IPS DF 4.7 (cell line): ENCODE measurements around the gene ATAD3A.
"Not testable (repeated sequence)": the region's sequence is repeated elsewhere in the genome, so short reads cannot be mapped to it uniquely, and the experiment has no call there.

Experiments
- DNase-seq: peaks from one replicate; pipeline ENCODE4 v3.0.0-alpha.2; 2013; ENCODE audit warnings: low spot score; ENCODE audit errors: extremely low read depth

ATAD3A gene

GRCh38 chr1:1511533-1512285 lies at the start of gene ATAD3A:
ATAD3A (plus strand) TSS chr1:1512162; CDS start chr1:1512269, 107 bp downstream.
- DNase-seq: peak; percentile 91

DNA sequence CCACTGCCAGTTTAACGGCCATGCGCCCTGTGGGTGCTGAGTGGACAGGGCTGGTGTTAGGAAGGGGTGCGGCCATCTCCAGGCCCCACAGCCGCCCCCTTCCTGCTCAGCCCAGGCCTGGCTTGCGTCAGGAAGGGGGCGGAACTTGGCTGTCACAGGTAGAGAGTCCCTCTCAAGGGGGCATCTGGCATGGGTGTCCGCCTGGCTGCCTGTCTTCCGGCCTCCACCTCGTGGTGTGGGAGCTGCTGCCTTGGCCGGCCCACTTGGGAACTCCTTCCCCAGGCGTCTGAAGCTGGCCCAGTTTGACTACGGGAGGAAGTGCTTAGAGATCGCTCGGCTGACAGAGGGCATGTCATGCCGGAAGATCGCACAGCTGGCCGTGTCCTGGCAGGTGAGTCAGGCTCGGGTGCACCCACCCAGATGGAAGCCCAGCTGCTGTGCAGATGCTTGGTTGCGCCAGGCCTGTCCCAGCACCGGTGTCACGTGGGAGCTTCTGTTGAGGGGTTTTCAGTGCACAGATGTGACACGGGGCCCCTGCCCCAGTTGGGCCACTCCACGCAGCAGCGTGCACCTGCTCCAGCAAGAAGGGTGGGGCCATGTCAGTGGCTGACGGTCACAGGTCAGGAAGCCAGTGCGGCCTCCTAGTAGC lies 49.5 kb upstream of the ATAD3A start:
- no peak for DNase-seq

- no peak for DNase-seq
Measured at GRCh38 chr1:1463312-1463711, 48.6 kb upstream of the ATAD3A start.

GRCh38 chr1:1468196-1468985 lies 43.6 kb upstream of the ATAD3A start:
- not testable (repeated sequence) for DNase-seq

DNA sequence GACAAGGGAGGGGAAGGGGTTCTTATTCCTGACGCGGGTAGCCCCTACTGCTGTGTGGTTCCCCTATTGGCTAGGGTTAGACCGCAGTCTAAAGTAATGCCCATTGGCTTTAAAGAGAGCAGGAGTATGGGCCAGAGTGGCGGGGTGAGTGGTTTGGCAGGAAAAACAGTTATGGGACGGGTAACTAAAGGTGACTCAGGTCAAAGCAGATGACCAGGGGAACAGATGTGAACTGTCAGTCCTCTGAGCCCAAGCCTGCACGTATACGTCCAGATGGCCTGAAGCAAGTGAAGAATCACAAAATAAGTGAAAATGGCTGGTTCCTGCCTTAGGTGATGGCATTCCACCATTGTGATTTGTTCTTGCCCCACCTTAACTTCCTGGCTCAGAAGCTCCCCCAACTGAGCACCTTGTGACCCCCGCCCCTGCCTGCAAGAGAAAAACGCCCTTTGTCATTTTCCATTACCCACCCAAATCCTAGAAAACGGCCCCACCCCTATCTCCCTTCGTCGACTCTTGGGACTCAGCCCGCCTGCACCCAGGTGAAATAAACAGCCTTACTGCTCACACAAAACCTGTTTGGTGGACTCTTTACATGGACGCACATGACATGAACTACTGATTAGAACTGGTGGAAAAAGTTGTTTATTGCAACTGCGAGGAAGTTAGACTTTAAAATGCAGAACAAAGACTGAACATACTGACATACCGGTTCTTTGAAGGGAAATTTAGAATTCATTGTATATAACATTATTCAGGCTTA lies 41.2 kb upstream of the ATAD3A start:
- DNase-seq: no peak

GRCh38 chr1:1471389-1472052 lies 40.4 kb upstream of the ATAD3A start, which contains the start of gene ATAD3B:
ATAD3B (plus strand) TSS chr1:1471765; CDS start chr1:1471885, 120 bp downstream.
- DNase-seq: peak; percentile 60

GRCh38 chr1:1472053-1472876 lies 39.7 kb upstream of the ATAD3A start:
- not testable (repeated sequence) for DNase-seq

- DNase-seq: not testable (repeated sequence)
Measured at GRCh38 chr1:1476011-1476410, 36.0 kb upstream of the ATAD3A start.

GRCh38 chr1:1477206-1477605 lies 34.8 kb upstream of the ATAD3A start:
- DNase-seq: no peak

DNA sequence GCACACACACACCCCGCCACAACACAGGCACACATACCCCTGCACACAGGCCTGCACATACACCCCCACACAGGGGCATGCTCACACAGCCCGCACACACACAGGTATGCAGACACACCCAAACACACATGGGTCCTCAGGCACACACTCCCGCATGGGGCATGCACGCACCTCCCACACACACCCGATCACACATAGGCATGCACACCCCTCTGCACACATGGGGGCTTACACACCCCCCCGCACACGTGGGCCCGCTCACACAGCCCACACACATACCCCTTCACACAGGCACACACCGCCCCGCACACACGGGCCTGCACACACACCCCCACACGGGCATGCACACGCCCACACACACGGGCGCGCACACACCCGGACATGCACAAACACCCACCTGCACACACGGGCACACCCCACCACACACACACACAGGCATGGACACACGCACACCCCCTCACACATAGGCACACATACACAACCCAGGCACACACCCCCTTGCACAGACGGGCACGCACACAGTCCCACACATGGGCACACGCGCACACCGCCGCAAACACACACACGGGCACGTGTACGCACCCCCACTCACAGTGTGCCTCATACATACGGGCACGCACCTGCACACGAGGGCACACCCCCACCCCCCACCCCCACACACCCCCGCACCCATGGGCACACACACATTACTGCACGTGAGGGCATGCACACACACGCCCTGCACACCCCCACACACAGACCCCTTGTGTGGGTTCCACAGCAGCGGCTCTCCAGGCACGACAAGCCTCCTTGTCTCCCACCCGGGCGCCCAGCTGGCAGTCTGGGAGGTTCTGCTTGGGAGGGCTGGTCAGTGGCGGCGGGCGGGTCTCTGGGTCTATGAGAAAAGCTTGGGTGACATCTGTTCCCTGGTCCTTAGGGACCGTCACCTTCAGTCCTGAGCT lies 32.1 kb upstream of the ATAD3A start:
- no peak for DNase-seq

GRCh38 chr1:1480488-1480867 lies 31.5 kb upstream of the ATAD3A start:
- not testable (repeated sequence) for DNase-seq

DNA sequence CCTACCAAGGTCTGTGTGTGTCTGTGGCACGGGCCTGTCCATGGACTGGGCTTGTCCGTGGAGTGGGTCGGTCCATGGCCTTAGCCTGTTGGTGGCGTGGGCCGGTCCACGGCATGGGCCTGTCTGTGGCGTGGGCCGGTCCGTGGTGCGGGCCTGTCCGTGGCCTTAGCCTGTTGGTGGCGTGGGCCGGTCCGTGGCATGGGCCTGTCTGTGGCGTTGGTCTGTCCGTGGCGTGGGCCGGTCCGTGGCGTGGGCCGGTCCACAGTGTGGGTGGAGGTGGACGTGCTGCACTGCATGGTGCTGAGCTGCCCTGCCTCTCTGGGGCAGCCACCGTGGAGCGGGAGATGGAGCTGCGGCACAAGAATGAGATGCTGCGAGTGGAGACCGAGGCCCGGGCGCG lies 30.2 kb upstream of the ATAD3A start:
- not testable (repeated sequence) for DNase-seq

DNA sequence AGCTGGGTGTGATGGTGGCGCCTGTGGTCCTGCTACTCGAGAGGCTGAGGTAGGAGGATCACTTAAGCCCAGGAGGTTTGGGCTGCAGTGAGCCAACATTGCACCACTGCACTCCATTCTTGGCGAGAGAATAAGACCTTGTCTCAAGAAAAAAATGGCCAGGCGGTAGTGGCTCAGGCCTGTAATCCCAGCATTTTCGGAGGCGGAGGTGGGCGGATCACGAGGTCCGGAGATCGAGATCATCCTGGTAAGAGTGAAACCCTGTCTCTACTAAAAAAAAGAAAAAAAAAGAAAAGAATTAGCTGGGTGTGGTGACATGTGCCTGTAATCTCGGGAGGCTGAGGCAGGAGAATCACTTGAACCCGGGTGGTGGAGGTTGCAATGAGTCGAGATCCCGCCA lies 29.1 kb upstream of the ATAD3A start:
- no peak for DNase-seq

DNA sequence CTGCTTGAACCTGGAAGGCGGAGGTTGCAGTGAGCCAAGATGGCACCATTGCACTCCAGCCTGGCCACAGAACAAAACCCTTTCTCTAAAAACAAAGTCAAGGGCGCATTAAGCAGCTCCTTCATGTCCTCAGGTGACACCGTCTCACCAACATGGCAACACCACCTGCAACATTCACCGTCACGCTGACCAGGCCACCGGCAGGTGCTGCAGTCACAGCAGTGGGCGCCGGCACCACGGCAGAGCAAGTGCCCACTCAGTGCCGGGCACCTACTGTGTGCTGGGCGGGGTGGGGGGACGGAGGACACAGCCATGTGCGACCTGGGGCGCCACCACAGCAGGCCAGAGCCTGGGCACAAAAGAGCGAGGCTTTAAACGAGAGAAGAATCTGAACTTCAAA lies 28.2 kb upstream of the ATAD3A start:
- no peak for DNase-seq

- not testable (repeated sequence) for DNase-seq
Measured at GRCh38 chr1:1484976-1485750, 26.8 kb upstream of the ATAD3A start.

DNA sequence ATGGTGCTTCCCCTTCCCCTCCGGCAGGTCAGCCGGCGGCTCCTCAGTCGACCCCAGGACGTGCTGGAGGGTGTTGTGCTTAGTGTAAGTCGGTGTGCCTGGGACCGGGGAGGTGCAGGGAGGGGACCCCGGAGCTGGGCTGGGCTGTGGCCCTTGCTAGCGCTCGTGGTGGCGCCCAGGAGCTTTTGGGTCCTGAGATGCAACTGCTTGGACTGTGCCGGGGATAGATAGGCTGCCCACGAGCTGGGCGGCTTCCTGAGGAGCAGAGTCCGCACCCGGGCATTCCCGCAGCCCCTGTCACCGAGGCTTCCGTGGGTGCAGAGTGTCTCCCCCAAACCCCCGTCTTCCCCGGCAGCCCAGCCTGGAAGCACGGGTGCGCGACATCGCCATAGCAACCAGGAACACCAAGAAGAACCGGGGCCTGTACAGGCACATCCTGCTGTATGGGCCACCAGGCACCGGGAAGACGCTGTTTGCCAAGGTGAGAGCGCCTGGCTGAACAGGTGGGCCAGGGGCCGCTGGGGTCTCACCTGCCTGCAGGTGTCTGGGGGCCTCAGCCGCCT lies 26.1 kb upstream of the ATAD3A start:
- DNase-seq: not testable (repeated sequence)

GRCh38 chr1:1487701-1488100 lies 24.3 kb upstream of the ATAD3A start:
- DNase-seq: no peak

DNA sequence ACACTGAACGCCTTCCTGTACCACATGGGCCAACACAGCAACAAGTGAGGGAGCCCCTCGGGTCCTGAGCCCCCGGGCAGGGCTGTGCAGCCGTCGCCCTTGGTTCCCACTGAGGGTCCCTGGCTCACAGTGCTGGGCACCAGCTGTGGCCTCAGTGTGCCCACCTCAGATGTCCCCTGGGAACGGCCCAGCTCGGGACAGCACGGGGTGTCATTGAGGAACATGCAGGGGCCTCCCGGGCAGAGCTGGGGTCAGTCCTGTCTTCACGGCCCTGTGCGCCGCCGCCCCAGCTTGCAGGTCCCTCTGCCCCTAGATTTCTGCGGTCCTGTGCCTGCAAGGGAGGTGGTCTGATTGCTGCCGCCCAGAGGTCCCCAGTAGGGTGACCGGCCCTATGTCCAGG lies 22.7 kb upstream of the ATAD3A start:
- no peak for DNase-seq
